HUDEP-2 (cell line): ENCODE measurements around the gene KCNMA1.

Source experiments
- DNase-seq, 76 experiments: peaks; one replicate each; lab custom pipeline; 2025; ENCODE audit not compliant: unreplicated experiment in 76 of 76; lab: John Stamatoyannopoulos, UW

Gene KCNMA1

GRCh38 chr10:77516575-77516974 lies 121.0 kb downstream of the KCNMA1 start:
- no peak for DNase-seq

- DNase-seq = no peak
Observed at GRCh38 chr10:77514870-77515269, 122.7 kb downstream of the KCNMA1 start.

- DNase-seq = no peak
Observed at GRCh38 chr10:77513781-77514331, 123.8 kb downstream of the KCNMA1 start.

GRCh38 chr10:77513220-77513619 lies 124.4 kb downstream of the KCNMA1 start:
- no peak for DNase-seq

- DNase-seq = no peak
Observed at GRCh38 chr10:77512219-77512578, 125.4 kb downstream of the KCNMA1 start.

GRCh38 chr10:77511498-77512218 lies 126.0 kb downstream of the KCNMA1 start:
- DNase-seq = no peak

- DNase-seq = no peak
Observed at GRCh38 chr10:77510695-77511094, 126.9 kb downstream of the KCNMA1 start.

GRCh38 chr10:77510294-77510693 lies 127.3 kb downstream of the KCNMA1 start:
- no peak for DNase-seq

- no peak for DNase-seq
Observed at GRCh38 chr10:77509391-77509790, 128.2 kb downstream of the KCNMA1 start.

- DNase-seq = no peak
Observed at GRCh38 chr10:77507291-77507880, 130.2 kb downstream of the KCNMA1 start.

GRCh38 chr10:77506517-77507200 lies 130.9 kb downstream of the KCNMA1 start:
- DNase-seq = no peak

- DNase-seq = no peak
Observed at GRCh38 chr10:77505431-77506334, 131.9 kb downstream of the KCNMA1 start.

- DNase-seq = no peak
Observed at GRCh38 chr10:77504873-77505257, 132.7 kb downstream of the KCNMA1 start.

GRCh38 chr10:77504196-77504872 lies 133.3 kb downstream of the KCNMA1 start:
- no peak for DNase-seq

GRCh38 chr10:77501846-77502261 lies 135.8 kb downstream of the KCNMA1 start:
- no peak for DNase-seq

- DNase-seq = no peak
Observed at GRCh38 chr10:77501152-77501845, 136.3 kb downstream of the KCNMA1 start.

GRCh38 chr10:77500754-77501151 lies 136.9 kb downstream of the KCNMA1 start:
- no peak for DNase-seq

GRCh38 chr10:77498829-77499228 lies 138.8 kb downstream of the KCNMA1 start:
- DNase-seq = no peak

- DNase-seq = no peak
Observed at GRCh38 chr10:77498210-77498609, 139.4 kb downstream of the KCNMA1 start.

- no peak for DNase-seq
Observed at GRCh38 chr10:77497748-77498147, 139.9 kb downstream of the KCNMA1 start.
